MM.1S (cell line): ENCODE data around the gene FAM174C.

ENCODE experiments used
- DNase-seq: peaks from one replicate; pipeline ENCODE4 v3.0.0-alpha.2; 2015
- H2AFZ ChIP-seq: fragments of 300-600 bp; sonication (generic); 2 replicates; pipeline ENCODE4 v1.6.0; 2016; ENCODE audit warnings: antibody characterized with exemption, low read length
- H3F3A ChIP-seq: fragments of 300-600 bp; sonication (generic); 2 replicates; pipeline ENCODE4 v1.6.1; 2016; ENCODE audit warnings: mild to moderate bottlenecking, antibody characterized with exemption, low read length, moderate library complexity, mixed read lengths; ENCODE audit not compliant: insufficient read depth
- H3K27ac ChIP-seq: fragments of 300-600 bp; sonication (generic); 2 replicates; pipeline ENCODE4 v1.5.1; 2016; ENCODE audit warnings: mild to moderate bottlenecking, low read length
- H3K27me3 ChIP-seq: fragments of 300-600 bp; sonication (generic); replicated peaks from 2 replicates; pipeline ENCODE4 v1.6.0; 2016; ENCODE audit warnings: low read length; ENCODE audit not compliant: insufficient read depth
- H3K36me3 ChIP-seq: fragments of 300-600 bp; sonication (generic); replicated peaks from 2 replicates; pipeline ENCODE4 v1.6.1; 2016; ENCODE audit warnings: mild to moderate bottlenecking, low read length, mixed read lengths; ENCODE audit not compliant: insufficient read depth
- H3K4me1 ChIP-seq: fragments of 300-600 bp; sonication (generic); 2 replicates; pipeline ENCODE4 v1.6.1; 2016; ENCODE audit warnings: low read length, mixed read lengths
- H3K4me2 ChIP-seq: fragments of 300-600 bp; sonication (generic); 2 replicates; pipeline ENCODE4 v1.6.0; 2016; ENCODE audit warnings: low read depth, low read length
- H3K4me3 ChIP-seq: fragments of 300-600 bp; sonication (generic); 2 replicates; pipeline ENCODE4 v1.5.1; 2016; ENCODE audit warnings: low read length, mixed read lengths
- H3K79me2 ChIP-seq: fragments of 300-600 bp; sonication (generic); 2 replicates; pipeline ENCODE4 v1.6.1; 2016; ENCODE audit warnings: mixed run types, low read length, mixed read lengths
- H3K9ac ChIP-seq: fragments of 300-600 bp; sonication (generic); 2 replicates; pipeline ENCODE4 v1.6.1; 2016; ENCODE audit warnings: low read length, mixed read lengths
- H3K9me2 ChIP-seq: fragments of 300-600 bp; sonication (generic); replicated peaks from 2 replicates; pipeline ENCODE4 v1.6.1; 2016; ENCODE audit warnings: mild to moderate bottlenecking, low read length, mixed read lengths; ENCODE audit not compliant: insufficient read depth
- H3K9me3 ChIP-seq: fragments of 300-600 bp; sonication (generic); replicated peaks from 2 replicates; pipeline ENCODE4 v1.6.1; 2016; ENCODE audit warnings: mild to moderate bottlenecking, low read length, mixed read lengths; ENCODE audit not compliant: insufficient read depth
- H4K20me1 ChIP-seq: fragments of 300-600 bp; sonication (generic); 2 replicates; pipeline ENCODE4 v1.6.1; 2016; ENCODE audit warnings: mild to moderate bottlenecking, low read length, moderate library complexity, mixed read lengths; ENCODE audit not compliant: insufficient read depth
- EZH2 ChIP-seq: fragments of 300-600 bp; sonication (generic); optimal IDR thresholded peaks from 2 replicates; pipeline ENCODE3; 2017; ENCODE audit warnings: low read depth, mild to moderate bottlenecking, antibody characterized with exemption, low read length, mixed read lengths
- EZH2phosphoT487 ChIP-seq: fragments of 300-600 bp; sonication (generic); IDR thresholded peaks from 2 replicates; pipeline ENCODE4 v1.6.1; 2018; ENCODE audit warnings: antibody characterized with exemption, low read length
- TF ChIP-seq, protein P1 (sequence below): fragments of 300-600 bp; sonication (generic); IDR thresholded peaks from 2 replicates; pipeline ENCODE4 v1.5.1; 2016; ENCODE audit warnings: antibody characterized with exemption, low read length, mixed read lengths

The FAM174C gene

DNA sequence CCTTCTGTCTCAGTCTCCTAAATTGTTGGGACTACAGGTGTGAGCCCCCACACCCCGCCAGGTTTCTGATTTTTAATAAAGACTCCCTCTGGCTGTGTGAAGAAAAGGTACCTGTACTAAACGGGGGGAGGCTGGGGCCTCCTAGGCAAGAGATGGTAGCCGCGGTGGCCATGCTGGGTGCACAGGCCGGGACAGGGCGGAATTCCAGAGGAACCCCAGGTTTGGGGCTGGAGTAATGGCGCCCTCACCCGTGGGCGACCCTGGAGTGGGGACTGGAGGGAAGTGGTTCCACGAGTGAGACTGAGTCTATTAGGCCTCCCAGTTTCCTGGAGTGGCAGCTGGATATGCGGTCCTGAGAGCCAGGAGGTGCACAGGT lies 35.9 kb upstream of the FAM174C start:
- Histone ChIP-seq H3K9me3 (no peaks in the 10 kb centered on the region), H3K36me3 (no peaks in the 10 kb centered on the region), H3K4me1 (peaks cover 14% of the 10 kb centered on the region), H2AFZ (no peak overlapping the region), H3K4me3 (no peak overlapping the region), H3K4me2 (no peak overlapping the region), H3K27ac (no peak overlapping the region), H3K79me2 (peaks cover 26% of the 10 kb centered on the region), H3K9ac (no peak overlapping the region), H3K27me3 (peaks cover 49% of the 10 kb centered on the region), H3K9me2 (no peaks in the 10 kb centered on the region), H4K20me1 (no peaks in the 10 kb centered on the region), H3F3A (peaks cover 30% of the 10 kb centered on the region)
- DNase-seq, result no peak
- no peak for TF ChIP-seq EZH2phosphoT487
- TF ChIP-seq EZH2, result no peak
- TF ChIP-seq, protein P1, sequence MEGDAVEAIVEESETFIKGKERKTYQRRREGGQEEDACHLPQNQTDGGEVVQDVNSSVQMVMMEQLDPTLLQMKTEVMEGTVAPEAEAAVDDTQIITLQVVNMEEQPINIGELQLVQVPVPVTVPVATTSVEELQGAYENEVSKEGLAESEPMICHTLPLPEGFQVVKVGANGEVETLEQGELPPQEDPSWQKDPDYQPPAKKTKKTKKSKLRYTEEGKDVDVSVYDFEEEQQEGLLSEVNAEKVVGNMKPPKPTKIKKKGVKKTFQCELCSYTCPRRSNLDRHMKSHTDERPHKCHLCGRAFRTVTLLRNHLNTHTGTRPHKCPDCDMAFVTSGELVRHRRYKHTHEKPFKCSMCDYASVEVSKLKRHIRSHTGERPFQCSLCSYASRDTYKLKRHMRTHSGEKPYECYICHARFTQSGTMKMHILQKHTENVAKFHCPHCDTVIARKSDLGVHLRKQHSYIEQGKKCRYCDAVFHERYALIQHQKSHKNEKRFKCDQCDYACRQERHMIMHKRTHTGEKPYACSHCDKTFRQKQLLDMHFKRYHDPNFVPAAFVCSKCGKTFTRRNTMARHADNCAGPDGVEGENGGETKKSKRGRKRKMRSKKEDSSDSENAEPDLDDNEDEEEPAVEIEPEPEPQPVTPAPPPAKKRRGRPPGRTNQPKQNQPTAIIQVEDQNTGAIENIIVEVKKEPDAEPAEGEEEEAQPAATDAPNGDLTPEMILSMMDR, result no peak

DNA sequence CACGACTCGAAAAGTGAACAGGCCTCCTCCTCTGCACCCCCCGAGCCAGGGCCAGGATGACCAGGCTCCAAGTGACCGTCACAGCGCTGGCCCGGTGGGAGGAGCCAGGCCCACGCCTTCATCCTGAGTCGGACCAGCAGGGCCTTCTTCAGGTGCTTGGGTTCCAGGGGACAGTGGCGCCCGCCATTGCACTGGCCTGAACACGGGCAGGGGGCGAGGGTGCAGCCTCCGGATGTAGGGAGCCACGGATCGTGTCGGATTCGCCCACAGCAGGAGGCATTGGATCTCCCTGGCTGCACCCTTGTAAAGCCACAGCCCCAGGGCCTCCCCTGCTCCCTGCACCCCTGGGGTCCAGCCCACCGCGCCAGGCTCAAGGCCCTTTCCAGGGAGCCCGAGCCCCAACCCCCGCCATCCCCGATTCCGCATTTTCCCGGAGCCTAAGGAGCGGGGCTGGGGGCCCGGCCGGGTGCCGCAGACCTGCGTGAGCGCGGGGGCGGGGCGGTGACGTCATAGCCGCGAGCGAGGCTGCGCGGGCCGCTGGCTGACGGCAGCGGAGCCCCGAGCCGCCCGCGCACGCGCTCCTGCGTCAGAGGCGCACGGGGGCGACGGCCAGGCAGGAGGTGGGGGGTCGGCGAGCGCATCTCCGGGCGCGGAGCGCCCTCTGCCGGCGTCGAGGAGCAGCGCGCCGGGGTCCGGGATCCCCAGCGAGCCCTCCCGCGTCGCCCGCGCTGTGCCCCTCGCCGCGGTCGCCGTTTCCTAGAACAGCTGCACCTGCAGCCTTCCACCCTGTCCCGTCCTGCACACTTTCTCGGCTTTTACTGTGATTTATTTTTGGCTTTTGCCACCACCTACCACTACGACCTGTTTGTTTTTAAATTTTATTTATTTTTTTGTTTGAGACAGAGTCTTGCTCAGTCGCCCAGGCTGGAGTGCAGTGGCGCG lies 35.3 kb upstream of the FAM174C start:
- peak overlapping the region; percentile 88 for H3K4me3 ChIP-seq
- peak overlapping the region; percentile 77; the same call in 1 of the 2 replicates for H2AFZ ChIP-seq
- H3K79me2 ChIP-seq, result peaks cover 32% of the 10 kb centered on the region
- H3K4me1 ChIP-seq, result peaks cover 17% of the 10 kb centered on the region
- TF ChIP-seq EZH2 (no peak), EZH2phosphoT487 (no peak)
- TF ChIP-seq, protein P1, result peak; percentile 73
- no peaks in the 10 kb centered on the region for H3K36me3 ChIP-seq
- H3K9me3 ChIP-seq, result no peaks in the 10 kb centered on the region
- H4K20me1 ChIP-seq, result no peaks in the 10 kb centered on the region
- no peak overlapping the region for H3K9ac ChIP-seq
- peak; percentile 79 for DNase-seq
- H3K27me3 ChIP-seq, result peaks cover 43% of the 10 kb centered on the region
- no peaks in the 10 kb centered on the region for H3K9me2 ChIP-seq
- no peak overlapping the region for H3K27ac ChIP-seq
- peak overlapping the region; percentile 85 for H3K4me2 ChIP-seq
- peaks cover 33% of the 10 kb centered on the region for H3F3A ChIP-seq

DNA sequence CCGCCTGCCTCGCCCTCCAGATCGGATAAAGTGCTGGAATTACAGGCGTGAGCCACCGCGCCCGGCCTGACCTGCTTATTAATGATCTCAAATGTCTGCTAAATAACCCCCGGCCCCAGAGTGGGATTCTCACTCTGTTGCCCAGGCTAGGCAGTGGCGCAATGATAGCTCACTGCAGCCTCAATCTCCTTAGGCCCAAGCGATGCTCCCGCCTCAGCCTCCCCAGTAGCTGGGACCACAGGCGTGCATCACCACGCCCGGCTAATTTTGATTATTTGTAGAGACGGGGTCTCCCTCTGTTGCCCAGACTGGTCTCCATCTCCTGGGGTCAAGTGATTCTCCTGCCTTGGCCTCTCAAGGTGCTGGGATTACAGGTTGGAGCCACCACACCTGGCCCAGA lies 34.4 kb upstream of the FAM174C start:
- TF ChIP-seq, protein P1, result no peak
- TF ChIP-seq EZH2phosphoT487 (no peak), EZH2 (no peak)
- peak overlapping the region; percentile 77 for H2AFZ ChIP-seq
- H3K79me2 ChIP-seq, result peaks cover 33% of the 10 kb centered on the region
- peaks cover 17% of the 10 kb centered on the region for H3K4me1 ChIP-seq
- no peaks in the 10 kb centered on the region for H4K20me1 ChIP-seq
- peak overlapping the region; percentile 1; the same call in 1 of the 2 replicates for H3K9ac ChIP-seq
- DNase-seq, result no peak
- H3K9me2 ChIP-seq, result no peaks in the 10 kb centered on the region
- no peaks in the 10 kb centered on the region for H3K9me3 ChIP-seq
- peak overlapping the region; percentile 88 for H3K4me3 ChIP-seq
- H3K36me3 ChIP-seq, result no peaks in the 10 kb centered on the region
- H3K4me2 ChIP-seq, result peak overlapping the region; percentile 85
- H3F3A ChIP-seq, result peaks cover 33% of the 10 kb centered on the region
- peaks cover 34% of the 10 kb centered on the region for H3K27me3 ChIP-seq
- H3K27ac ChIP-seq, result no peak overlapping the region
